ENCODE results near the gene TRIM44.
A peak's percentile ranks its signal among the peaks of the same experiment; 100 is the strongest.

The TRIM44 gene, protein sequence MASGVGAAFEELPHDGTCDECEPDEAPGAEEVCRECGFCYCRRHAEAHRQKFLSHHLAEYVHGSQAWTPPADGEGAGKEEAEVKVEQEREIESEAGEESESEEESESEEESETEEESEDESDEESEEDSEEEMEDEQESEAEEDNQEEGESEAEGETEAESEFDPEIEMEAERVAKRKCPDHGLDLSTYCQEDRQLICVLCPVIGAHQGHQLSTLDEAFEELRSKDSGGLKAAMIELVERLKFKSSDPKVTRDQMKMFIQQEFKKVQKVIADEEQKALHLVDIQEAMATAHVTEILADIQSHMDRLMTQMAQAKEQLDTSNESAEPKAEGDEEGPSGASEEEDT

GRCh38 chr11:35662649-35663407, at the start of gene TRIM44:
TRIM44 (plus strand) TSS chr11:35662775; CDS start chr11:35663112, 337 bp downstream.
- no peak for DNase-seq (ENCODE audit: low read depth, low spot score)

DNA sequence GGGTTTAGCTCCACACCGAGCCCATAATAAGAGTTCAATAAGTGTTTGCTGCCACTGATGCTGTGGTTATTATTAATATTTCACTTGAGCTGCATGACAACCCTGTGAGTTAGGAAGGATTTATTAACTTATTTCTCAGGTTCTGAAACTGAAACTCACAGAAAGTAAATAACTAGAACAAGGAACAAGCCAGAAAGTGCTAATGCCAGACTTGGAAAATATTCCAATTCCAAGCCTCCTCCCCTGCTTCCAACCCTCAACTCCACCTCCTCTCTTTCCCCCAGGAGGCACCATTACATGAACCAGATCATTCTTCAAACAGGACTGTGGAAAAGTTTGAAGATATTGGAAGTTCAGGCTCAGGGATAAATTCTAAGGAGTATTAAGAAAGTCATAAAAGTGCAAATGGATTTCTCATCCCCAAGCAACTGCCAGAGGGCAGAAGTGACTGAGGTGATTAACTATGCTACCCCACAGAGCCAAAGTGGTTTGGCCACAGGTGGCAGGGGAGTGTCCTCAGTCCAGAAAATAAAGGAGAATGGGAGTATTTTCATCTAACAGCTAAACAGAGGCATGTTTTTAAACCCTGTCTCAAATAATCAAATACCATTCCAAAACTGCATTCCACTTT, 47.5 kb upstream of the TRIM44 start:
- no peak for DNase-seq (ENCODE audit: low read depth, low spot score)

- DNase-seq (ENCODE audit: low read depth, low spot score) = no peak
Observed at GRCh38 chr11:35615921-35616900, 46.4 kb upstream of the TRIM44 start.

- no peak for DNase-seq (ENCODE audit: low read depth, low spot score)
Observed at GRCh38 chr11:35617316-35617686, 45.3 kb upstream of the TRIM44 start.

- DNase-seq (ENCODE audit: low read depth, low spot score) = no peak
Observed at GRCh38 chr11:35617687-35618496, 44.7 kb upstream of the TRIM44 start, which contains the start of gene FJX1. FJX1 (plus strand) TSS chr11:35618460; CDS start chr11:35618637, 177 bp downstream.

DNA sequence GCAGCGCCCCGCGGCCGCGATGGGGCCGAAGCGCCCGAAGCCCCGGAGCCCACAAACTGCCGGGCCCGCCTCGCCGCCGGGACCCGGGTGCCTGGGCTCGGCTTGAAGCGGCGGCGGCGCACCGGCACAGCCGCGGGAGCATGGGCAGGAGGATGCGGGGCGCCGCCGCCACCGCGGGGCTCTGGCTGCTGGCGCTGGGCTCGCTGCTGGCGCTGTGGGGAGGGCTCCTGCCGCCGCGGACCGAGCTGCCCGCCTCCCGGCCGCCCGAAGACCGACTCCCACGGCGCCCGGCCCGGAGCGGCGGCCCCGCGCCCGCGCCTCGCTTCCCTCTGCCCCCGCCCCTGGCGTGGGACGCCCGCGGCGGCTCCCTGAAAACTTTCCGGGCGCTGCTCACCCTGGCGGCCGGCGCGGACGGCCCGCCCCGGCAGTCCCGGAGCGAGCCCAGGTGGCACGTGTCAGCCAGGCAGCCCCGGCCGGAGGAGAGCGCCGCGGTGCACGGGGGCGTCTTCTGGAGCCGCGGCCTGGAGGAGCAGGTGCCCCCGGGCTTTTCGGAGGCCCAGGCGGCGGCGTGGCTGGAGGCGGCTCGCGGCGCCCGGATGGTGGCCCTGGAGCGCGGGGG, 44.0 kb upstream of the TRIM44 start:
- no peak for DNase-seq (ENCODE audit: low read depth, low spot score)

DNA sequence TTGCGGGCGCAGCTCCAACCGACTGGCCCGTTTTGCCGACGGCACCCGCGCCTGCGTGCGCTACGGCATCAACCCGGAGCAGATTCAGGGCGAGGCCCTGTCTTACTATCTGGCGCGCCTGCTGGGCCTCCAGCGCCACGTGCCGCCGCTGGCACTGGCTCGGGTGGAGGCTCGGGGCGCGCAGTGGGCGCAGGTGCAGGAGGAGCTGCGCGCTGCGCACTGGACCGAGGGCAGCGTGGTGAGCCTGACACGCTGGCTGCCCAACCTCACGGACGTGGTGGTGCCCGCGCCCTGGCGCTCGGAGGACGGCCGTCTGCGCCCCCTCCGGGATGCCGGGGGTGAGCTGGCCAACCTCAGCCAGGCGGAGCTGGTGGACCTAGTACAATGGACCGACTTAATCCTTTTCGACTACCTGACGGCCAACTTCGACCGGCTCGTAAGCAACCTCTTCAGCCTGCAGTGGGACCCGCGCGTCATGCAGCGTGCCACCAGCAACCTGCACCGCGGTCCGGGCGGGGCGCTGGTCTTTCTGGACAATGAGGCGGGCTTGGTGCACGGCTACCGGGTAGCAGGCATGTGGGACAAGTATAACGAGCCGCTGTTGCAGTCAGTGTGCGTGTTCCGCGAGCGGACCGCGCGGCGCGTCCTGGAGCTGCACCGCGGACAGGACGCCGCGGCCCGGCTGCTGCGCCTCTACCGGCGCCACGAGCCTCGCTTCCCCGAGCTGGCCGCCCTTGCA, 43.3 kb upstream of the TRIM44 start:
- DNase-seq (ENCODE audit: low read depth, low spot score) = no peak

GRCh38 chr11:35619855-35620640, 42.5 kb upstream of the TRIM44 start:
- no peak for DNase-seq (ENCODE audit: low read depth, low spot score)

DNA sequence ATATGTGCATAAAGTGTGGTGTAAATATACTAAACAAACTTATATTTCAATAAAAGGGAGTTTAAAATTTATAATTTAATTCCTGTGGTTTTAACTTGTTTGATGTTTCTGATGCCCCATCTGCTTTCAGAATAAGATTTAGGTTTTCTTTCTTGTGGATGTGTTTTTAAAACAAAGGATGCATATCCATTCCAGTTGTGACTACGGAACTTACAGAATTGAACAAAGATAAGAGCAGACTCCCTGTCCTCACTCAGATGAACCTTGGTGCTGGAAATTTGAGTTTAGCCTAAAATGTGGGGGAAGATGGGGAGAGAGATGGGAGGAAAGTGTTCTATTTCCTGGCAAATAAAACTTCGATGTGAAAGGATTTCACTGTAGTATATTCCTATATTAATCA, 41.8 kb upstream of the TRIM44 start:
- no peak for DNase-seq (ENCODE audit: low read depth, low spot score)

GRCh38 chr11:35621620-35622019, 41.0 kb upstream of the TRIM44 start:
- DNase-seq (ENCODE audit: low read depth, low spot score) = no peak

DNA sequence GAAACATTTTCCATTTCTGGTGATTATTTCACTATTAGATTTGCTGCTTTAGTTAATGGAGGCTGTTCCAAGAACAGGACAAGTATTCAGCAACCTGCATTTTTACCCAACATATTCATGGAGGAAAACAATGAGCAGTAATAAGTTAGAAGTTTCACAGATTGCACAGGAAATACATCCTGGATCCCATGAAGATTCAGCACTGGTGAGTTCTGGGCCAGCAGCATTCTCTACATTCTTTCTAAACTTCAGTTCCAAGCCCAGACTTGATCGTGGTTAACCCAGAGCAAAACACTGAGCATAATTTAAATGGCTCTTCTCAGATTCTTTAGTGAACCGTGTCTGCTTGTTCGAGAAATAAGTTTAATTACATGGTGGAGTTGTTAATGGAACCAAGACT, 40.5 kb upstream of the TRIM44 start:
- no peak for DNase-seq (ENCODE audit: low read depth, low spot score)

- DNase-seq (ENCODE audit: low read depth, low spot score) = peak; percentile 73
Observed at GRCh38 chr11:35623621-35624168, 38.9 kb upstream of the TRIM44 start.

GRCh38 chr11:35624316-35624715, 38.3 kb upstream of the TRIM44 start:
- DNase-seq (ENCODE audit: low read depth, low spot score) = no peak

- DNase-seq (ENCODE audit: low read depth, low spot score) = no peak
Observed at GRCh38 chr11:35624781-35625180, 37.8 kb upstream of the TRIM44 start.

GRCh38 chr11:35626501-35626900, 36.1 kb upstream of the TRIM44 start:
- no peak for DNase-seq (ENCODE audit: low read depth, low spot score)

GRCh38 chr11:35629511-35629910, 33.1 kb upstream of the TRIM44 start:
- DNase-seq (ENCODE audit: low read depth, low spot score) = no peak

GRCh38 chr11:35629914-35630313, 32.7 kb upstream of the TRIM44 start:
- no peak for DNase-seq (ENCODE audit: low read depth, low spot score)

DNA sequence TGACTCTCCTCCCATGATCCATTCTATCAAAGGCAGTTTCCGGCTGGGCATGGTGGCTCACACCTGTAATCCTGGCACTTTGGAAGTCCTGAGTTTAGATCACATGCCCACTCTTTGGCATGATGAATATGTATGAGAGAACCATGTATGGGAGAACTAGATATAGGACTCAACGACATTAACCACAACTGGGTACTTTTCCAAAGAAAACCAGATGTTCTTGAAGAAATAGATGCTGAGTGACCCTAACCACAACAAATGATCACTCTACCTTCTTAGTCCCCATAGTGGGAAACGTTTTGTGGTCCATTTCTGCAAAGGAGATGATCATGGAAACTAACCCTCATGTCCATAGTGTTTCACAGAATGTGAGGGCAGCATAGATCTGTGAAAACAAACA, 30.7 kb upstream of the TRIM44 start:
- no peak for DNase-seq (ENCODE audit: low read depth, low spot score)
